Sigmoid colon (tissue), 7 donors: Measurements from ENCODE around the gene RAP1GDS1. TPM values are rescaled to one million over a fixed set of nuclear protein-coding genes. Genes with fewer than 3 reads are reported as not detected.

Experiments used
- DNase-seq: peaks from one replicate; pipeline ENCODE4 v3.0.0-alpha.2; 2019
- H3K27ac ChIP-seq, 4 donors: fragments of 200-600 bp; sonication (generic); one replicate each; pipeline ENCODE4 v1.5.1; 2016 to 2019; ENCODE audit warnings: mild to moderate bottlenecking in 1 of 4
- H3K27me3 ChIP-seq, 3 donors: fragments of 200-600 bp; sonication (generic); one replicate each; pipeline ENCODE4 v1.5.1; 2019; ENCODE audit warnings: mild to moderate bottlenecking in 1 of 3
- H3K36me3 ChIP-seq, 4 donors: fragments of 200-600 bp; sonication (generic); one replicate each; pipeline ENCODE4 v1.5.1; 2016 to 2019
- H3K4me1 ChIP-seq, 4 donors: fragments of 200-600 bp; sonication (generic); one replicate each; pipeline ENCODE4 v1.5.1; 2017 to 2019
- H3K4me3 ChIP-seq, 4 donors: fragments of 200-600 bp; sonication (generic); one replicate each; pipeline ENCODE4 v1.5.1; 2017 to 2019; ENCODE audit warnings: mild to moderate bottlenecking in 2 of 4, moderate library complexity in 1 of 4
- H3K9me3 ChIP-seq, 4 donors: fragments of 200-600 bp in 3 of 4; sonication (generic) in 3 of 4; one replicate each; pipeline versions ENCODE4 v1.5.1 to v1.6.1; 2013 to 2019
- EP300 ChIP-seq, 4 donors: sonication (generic); formaldehyde crosslinking; IDR thresholded peaks; one replicate each; pipeline ENCODE4 v1.6.1; 2017; ENCODE audit warnings: antibody characterized with exemption in 4 of 4
- POLR2A ChIP-seq, 2 donors: fragments of 450-650 bp; IDR thresholded peaks; one replicate each; pipeline ENCODE4 v1.6.1; 2016; ENCODE audit warnings: antibody characterized with exemption in 2 of 2, mild to moderate bottlenecking in 2 of 2, moderate library complexity in 2 of 2
- POLR2AphosphoS5 ChIP-seq, 4 donors: sonication (generic); formaldehyde crosslinking; IDR thresholded peaks; one replicate each; pipeline ENCODE4 v1.6.1; 2017; ENCODE audit warnings: antibody characterized with exemption in 4 of 4
- WGBS, 2 donors: extraction: QIAGEN DNeasy Blood & Tissue Kit; methylation state at CpG; one replicate each; pipeline ENCODE4 v1.1.7; 2013; 5-methylcytosine and 5-hydroxymethylcytosine counted together
- intact Hi-C: fragments of 100-400 bp; cut with DNase I; formaldehyde crosslinking; loops from one replicate; pipeline ENCODE4 v1.15.1; 2023
- polyA plus RNA-seq, 3 donors: library from polyadenylated mRNA; stranded (reverse); fragments of 200-250 nt; gene quantifications; one replicate each; pipeline ENCODE4 v1.2.3, GENCODE V29; 2013
- total RNA-seq, 4 donors: library from RNA; depleted of rRNA; stranded (reverse); fragments of >200 nt; gene quantifications; one replicate each; pipeline ENCODE4 v1.1.0, GENCODE V29; 2016
- TF ChIP-seq, protein P1 (sequence below), 4 experiments: fragments of 450-650 bp in 3 of 4; fragments of 200-600 bp in 1 of 4; IDR thresholded peaks; one replicate each; pipeline ENCODE4 v1.5.1; 2016 to 2019; ENCODE audit warnings: antibody characterized with exemption in 4 of 4, mild to moderate bottlenecking in 3 of 4, moderate library complexity in 2 of 4
- donor health status: healthy with polysubstance abuse.
- donor health status: Bipolar disorder and iron deficiency.
- donor health status: healthy.

Gene RAP1GDS1
- total and polyA plus RNA-seq, 7 donors = 10.2 to 34.9 (median 31.8) TPM

GRCh38 chr4:98482847-98483806, 221.9 kb downstream of the RAP1GDS1 start:
- H3K9me3 ChIP-seq = no peaks in the 10 kb centered on the region
- no peak overlapping the region for H3K4me3 ChIP-seq
- no peaks in the 10 kb centered on the region for H3K36me3 ChIP-seq
- no peaks in the 10 kb centered on the region for H3K27me3 ChIP-seq
- DNase-seq = no peak
- TF ChIP-seq POLR2AphosphoS5 (IDR thresholded peaks at IDR 0.05) (no peak), POLR2A (IDR thresholded peaks at IDR 0.05) (no peak), EP300 (IDR thresholded peaks at IDR 0.05) (no peak)
- TF ChIP-seq, protein P1, sequence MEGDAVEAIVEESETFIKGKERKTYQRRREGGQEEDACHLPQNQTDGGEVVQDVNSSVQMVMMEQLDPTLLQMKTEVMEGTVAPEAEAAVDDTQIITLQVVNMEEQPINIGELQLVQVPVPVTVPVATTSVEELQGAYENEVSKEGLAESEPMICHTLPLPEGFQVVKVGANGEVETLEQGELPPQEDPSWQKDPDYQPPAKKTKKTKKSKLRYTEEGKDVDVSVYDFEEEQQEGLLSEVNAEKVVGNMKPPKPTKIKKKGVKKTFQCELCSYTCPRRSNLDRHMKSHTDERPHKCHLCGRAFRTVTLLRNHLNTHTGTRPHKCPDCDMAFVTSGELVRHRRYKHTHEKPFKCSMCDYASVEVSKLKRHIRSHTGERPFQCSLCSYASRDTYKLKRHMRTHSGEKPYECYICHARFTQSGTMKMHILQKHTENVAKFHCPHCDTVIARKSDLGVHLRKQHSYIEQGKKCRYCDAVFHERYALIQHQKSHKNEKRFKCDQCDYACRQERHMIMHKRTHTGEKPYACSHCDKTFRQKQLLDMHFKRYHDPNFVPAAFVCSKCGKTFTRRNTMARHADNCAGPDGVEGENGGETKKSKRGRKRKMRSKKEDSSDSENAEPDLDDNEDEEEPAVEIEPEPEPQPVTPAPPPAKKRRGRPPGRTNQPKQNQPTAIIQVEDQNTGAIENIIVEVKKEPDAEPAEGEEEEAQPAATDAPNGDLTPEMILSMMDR (IDR thresholded peaks at IDR 0.05) = no peak
- intact Hi-C loops = no loop called here
- WGBS, 2 donors = 77 to 89% methylated on average over 10 of the region's 10 CpGs
- H3K27ac ChIP-seq = no peak overlapping the region
- H3K4me1 ChIP-seq = no peaks in the 10 kb centered on the region

DNA sequence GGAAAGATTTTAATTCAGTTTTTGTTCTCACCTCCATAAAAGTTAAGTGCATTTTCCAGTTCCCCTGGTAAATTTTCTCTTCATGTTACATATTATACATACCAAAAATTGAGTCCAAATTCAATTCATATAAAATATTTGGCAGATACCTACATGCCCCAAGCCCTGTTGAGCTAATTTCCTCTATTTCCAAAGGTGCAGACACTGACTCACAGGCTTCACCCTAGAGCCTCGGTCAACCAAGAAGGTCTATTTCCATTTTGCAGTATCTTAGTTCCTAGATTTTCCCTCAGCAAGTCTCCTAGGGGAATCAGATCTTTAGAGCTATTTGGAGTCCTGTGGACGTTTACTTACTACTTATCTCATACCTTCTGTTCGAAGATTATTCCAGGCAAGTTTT, 222.8 kb downstream of the RAP1GDS1 start:
- Histone ChIP-seq H3K36me3 (no peaks in the 10 kb centered on the region), H3K27ac (no peak overlapping the region), H3K27me3 (no peaks in the 10 kb centered on the region), H3K4me1 (no peaks in the 10 kb centered on the region), H3K4me3 (no peak overlapping the region), H3K9me3 (no peaks in the 10 kb centered on the region)
- no peak for DNase-seq
- intact Hi-C loops = no loop called here
- no peak for TF ChIP-seq POLR2AphosphoS5 (IDR thresholded peaks at IDR 0.05)
- no peak for TF ChIP-seq POLR2A (IDR thresholded peaks at IDR 0.05)
- TF ChIP-seq, protein P1 (IDR thresholded peaks at IDR 0.05) = no peak
- TF ChIP-seq EP300 (IDR thresholded peaks at IDR 0.05) = no peak
- WGBS, 2 donors = 59 to 83% methylated on average over 3 of the region's 3 CpGs

DNA sequence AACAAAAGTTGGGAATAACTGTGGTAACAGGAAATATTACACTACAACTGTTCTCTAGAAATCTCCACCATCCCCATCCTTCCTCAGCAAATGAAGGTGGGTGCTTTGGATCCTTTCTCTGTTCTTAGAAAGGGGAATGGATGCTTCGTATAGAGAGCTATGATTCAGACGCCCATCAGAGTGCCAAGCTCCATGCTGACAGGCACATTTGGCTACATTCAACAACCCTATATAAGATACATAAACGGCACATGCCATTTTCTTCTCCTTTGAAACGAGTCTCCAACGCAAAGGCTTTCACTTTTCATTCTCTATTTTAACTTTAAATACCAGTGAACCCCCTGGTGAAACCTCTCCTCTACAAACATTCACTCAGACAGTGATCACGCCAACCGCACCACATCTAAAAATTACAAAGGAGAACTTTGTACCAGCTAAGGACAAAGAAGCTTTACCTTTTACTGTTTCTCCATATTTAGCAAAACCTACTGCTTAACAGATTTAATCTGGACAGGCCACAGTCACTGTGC, 224.7 kb downstream of the RAP1GDS1 start:
- TF ChIP-seq, protein P1 (IDR thresholded peaks at IDR 0.05) = no peak
- TF ChIP-seq EP300 (IDR thresholded peaks at IDR 0.05) (no peak), POLR2AphosphoS5 (IDR thresholded peaks at IDR 0.05) (no peak), POLR2A (IDR thresholded peaks at IDR 0.05) (no peak)
- intact Hi-C loops = no loop called here
- no peak overlapping the region for H3K4me3 ChIP-seq
- no peak overlapping the region for H3K27ac ChIP-seq
- no peaks in the 10 kb centered on the region for H3K36me3 ChIP-seq
- no peaks in the 10 kb centered on the region for H3K27me3 ChIP-seq
- H3K4me1 ChIP-seq = peaks cover 0 to 2% (median 0%) of the 10 kb centered on the region in 4 donors
- H3K9me3 ChIP-seq = no peaks in the 10 kb centered on the region
- 85 to 91% methylated on average over 7 of the region's 7 CpGs for WGBS, 2 donors
- DNase-seq = no peak

GRCh38 chr4:98490251-98490650, 229.1 kb downstream of the RAP1GDS1 start:
- 95 to 96% methylated on average over 3 of the region's 3 CpGs for WGBS, 2 donors
- TF ChIP-seq POLR2A (IDR thresholded peaks at IDR 0.05) = no peak
- TF ChIP-seq POLR2AphosphoS5 (IDR thresholded peaks at IDR 0.05) = no peak
- TF ChIP-seq EP300 (IDR thresholded peaks at IDR 0.05) = no peak
- TF ChIP-seq, protein P1 (IDR thresholded peaks at IDR 0.05) = no peak

More at GRCh38 chr4:98490251-98490650, 229.1 kb downstream of the RAP1GDS1 start:
- Histone ChIP-seq H3K36me3 (no peaks in the 10 kb centered on the region), H3K27me3 (no peaks in the 10 kb centered on the region), H3K27ac (no peak overlapping the region), H3K9me3 (no peaks in the 10 kb centered on the region), H3K4me3 (no peak overlapping the region), H3K4me1 (peaks cover 0 to 44% (median 21%) of the 10 kb centered on the region in 4 donors)
- intact Hi-C loops = loop anchor here (10.0 kb wide), 1 partner anchor 165 kb away; the partner anchor contains the start of gene TSPAN5
- no peak for DNase-seq
